Mucosa of descending colon (tissue), 3 donors: Measurements from ENCODE around the gene SLC22A8. TPM values are rescaled to one million over a fixed set of nuclear protein-coding genes. Genes with fewer than 3 reads are reported as not detected.

Source experiments
- ATAC-seq: fragments of 200-7000 bp; cut with Tn5 transposase; one replicate; pipeline ENCODE4 v1.9.1; 2020; ENCODE audit warnings: mild to moderate bottlenecking, moderate library complexity
- DNase-seq, 3 donors: peaks; one replicate each; pipeline ENCODE4 v3.0.0-alpha.2; 2020
- H3K36me3 ChIP-seq: fragments of 200-600 bp; one replicate; pipeline ENCODE4 v1.8.0; 2021; ENCODE audit warnings: low read depth, mild to moderate bottlenecking
- H3K4me1 ChIP-seq: fragments of 200-600 bp; one replicate; pipeline ENCODE4 v1.8.0; 2021; ENCODE audit warnings: low read depth, mild to moderate bottlenecking
- H3K4me3 ChIP-seq: fragments of 200-600 bp; one replicate; pipeline ENCODE4 v1.8.0; 2021; ENCODE audit warnings: mild to moderate bottlenecking
- H3K9me3 ChIP-seq: fragments of 200-600 bp; one replicate; pipeline ENCODE4 v1.8.0; 2021; ENCODE audit warnings: mild to moderate bottlenecking
- CTCF ChIP-seq: fragments of 200-600 bp; IDR thresholded peaks from one replicate; pipeline ENCODE4 v1.8.0; 2022; ENCODE audit warnings: antibody characterized with exemption, mild to moderate bottlenecking
- intact Hi-C, 2 donors: fragments of 100-400 bp; cut with DNase I in 1 of 2; cut with micrococcal nuclease in 1 of 2; formaldehyde crosslinking; loops; one replicate each; pipeline versions ENCODE4 v1.11.0 to v1.11.1; 2022; cut with DNase I, micrococcal nuclease
- total RNA-seq, 3 donors: library from RNA; stranded (reverse); fragmentation: NEBNext Ultra II Directional in 2 of 3; extraction: Animal tissue kit (Norgen Biotek cat#: 25700) in 2 of 3; gene quantifications; one replicate each; pipeline versions ENCODE4 v1.2.1 to v1.2.4, GENCODE V29; 2021 to 2023
- donor health status: DM: no; HTN: no; CAD: no; lungs with moderate emphysema.
- donor health status: DM: no; HTN: no; CAD: no.
- donor health status: DM: no; HTN: yes; CAD: no.

The SLC22A8 gene
- total RNA-seq, 3 donors from 2014 or later, result not detected

GRCh38 chr11:63001456-63001855 lies 14.2 kb downstream of the SLC22A8 start:
- DNase-seq (no peak), ATAC-seq (no peak)
- Histone ChIP-seq H3K9me3 (no peaks in the 10 kb centered on the region), H3K4me1 (no peaks in the 10 kb centered on the region), H3K36me3 (no peaks in the 10 kb centered on the region), H3K4me3 (no peak overlapping the region)
- no peak for TF ChIP-seq CTCF
- intact Hi-C loops, result no loop called here

GRCh38 chr11:62999649-63000048 lies 16.0 kb downstream of the SLC22A8 start:
- ATAC-seq (peak; percentile 23), DNase-seq (no peak)
- no peak for TF ChIP-seq CTCF
- Histone ChIP-seq H3K9me3 (no peaks in the 10 kb centered on the region), H3K36me3 (no peaks in the 10 kb centered on the region), H3K4me3 (no peak overlapping the region), H3K4me1 (no peaks in the 10 kb centered on the region)
- intact Hi-C loops, result no loop called here

GRCh38 chr11:62999156-62999555 lies 16.5 kb downstream of the SLC22A8 start:
- Histone ChIP-seq H3K4me1 (no peaks in the 10 kb centered on the region), H3K36me3 (no peaks in the 10 kb centered on the region), H3K4me3 (no peak overlapping the region), H3K9me3 (no peaks in the 10 kb centered on the region)
- no peak for TF ChIP-seq CTCF
- no peak for ATAC-seq
- intact Hi-C loops, result no loop called here
- no peak for DNase-seq

- Histone ChIP-seq H3K36me3 (no peaks in the 10 kb centered on the region), H3K4me1 (no peaks in the 10 kb centered on the region), H3K9me3 (no peaks in the 10 kb centered on the region), H3K4me3 (no peak overlapping the region)
- DNase-seq (no peak), ATAC-seq (no peak)
- no peak for TF ChIP-seq CTCF
- intact Hi-C loops, result no loop called here
These were observed 19.4 kb downstream of the SLC22A8 start for GRCh38 chr11:62996271-62996670.

GRCh38 chr11:62994775-62995174 lies 20.9 kb downstream of the SLC22A8 start:
- TF ChIP-seq CTCF, result no peak
- intact Hi-C loops, result no loop called here
- H3K36me3 ChIP-seq, result no peaks in the 10 kb centered on the region
- H3K9me3 ChIP-seq, result no peaks in the 10 kb centered on the region
- ATAC-seq (no peak), DNase-seq (no peak)
- no peak overlapping the region for H3K4me3 ChIP-seq
- no peaks in the 10 kb centered on the region for H3K4me1 ChIP-seq

- no peak for TF ChIP-seq CTCF
- H3K36me3 ChIP-seq, result no peaks in the 10 kb centered on the region
- intact Hi-C loops, result no loop called here
- no peaks in the 10 kb centered on the region for H3K9me3 ChIP-seq
- H3K4me1 ChIP-seq, result no peaks in the 10 kb centered on the region
- ATAC-seq, result no peak
- DNase-seq, result no peak
- no peak overlapping the region for H3K4me3 ChIP-seq
These were observed 27.4 kb downstream of the SLC22A8 start for GRCh38 chr11:62988276-62988675.
